Ascending aorta (tissue), 2 donors: Measurements from ENCODE around the gene KRT6A. TPM values are rescaled to one million over a fixed set of nuclear protein-coding genes. Genes with fewer than 3 reads are reported as not detected.
"Not testable (repeated sequence)": the region's sequence is repeated elsewhere in the genome, so short reads cannot be mapped to it uniquely, and the experiment has no call there.

Experiments used
- DNase-seq, 2 donors: peaks; one replicate each; pipeline ENCODE4 v3.0.0-alpha.2; 2019; ENCODE audit warnings: low spot score in 2 of 2
- H3K27ac ChIP-seq, 2 donors: fragments of 200-600 bp; sonication (generic); one replicate each; pipeline ENCODE4 v1.5.1; 2016 to 2017; ENCODE audit warnings: mild to moderate bottlenecking in 1 of 2
- H3K27me3 ChIP-seq: fragments of 200-600 bp; sonication (generic); one replicate; pipeline ENCODE4 v1.5.1; 2017
- H3K36me3 ChIP-seq, 2 donors: fragments of 200-600 bp; sonication (generic); one replicate each; pipeline ENCODE4 v1.5.1; 2016
- H3K4me1 ChIP-seq, 2 donors: fragments of 200-600 bp; sonication (generic); one replicate each; pipeline ENCODE4 v1.5.1; 2016 to 2017; ENCODE audit warnings: mild to moderate bottlenecking in 1 of 2
- H3K4me3 ChIP-seq, 2 donors: fragments of 200-600 bp; sonication (generic); one replicate each; pipeline ENCODE4 v1.5.1; 2016 to 2017; ENCODE audit warnings: mild to moderate bottlenecking in 1 of 2
- H3K9me3 ChIP-seq, 2 donors: fragments of 200-600 bp; sonication (generic); one replicate each; pipeline ENCODE4 v1.5.1; 2016
- CTCF ChIP-seq, 3 experiments: fragments of 200-600 bp in 2 of 3; fragments of 450-650 bp in 1 of 3; sonication (generic) in 2 of 3; IDR thresholded peaks; one replicate each; pipeline ENCODE4 v1.5.1; 2016 to 2019; ENCODE audit warnings: antibody characterized with exemption in 3 of 3, mild to moderate bottlenecking in 1 of 3, moderate library complexity in 1 of 3
- intact Hi-C: fragments of 100-400 bp; cut with DNase I; formaldehyde crosslinking; loops from one replicate; pipeline ENCODE4 v1.15.1; 2023
- total RNA-seq: library from RNA; depleted of rRNA; stranded (reverse); fragments of >200 nt; gene quantifications from one replicate; pipeline ENCODE4 v1.1.0, GENCODE V29; 2016

The KRT6A gene
- total RNA-seq, 1 donor from 2014 or later, result 3.4 TPM

- no peaks in the 10 kb centered on the region for H3K4me1 ChIP-seq
- intact Hi-C loops, result no loop called here
- H3K4me3 ChIP-seq, result no peak overlapping the region
- no peak for DNase-seq
- peaks cover 4% of the 10 kb centered on the region for H3K27me3 ChIP-seq
- no peaks in the 10 kb centered on the region for H3K9me3 ChIP-seq
- no peak overlapping the region for H3K27ac ChIP-seq
- TF ChIP-seq CTCF (IDR thresholded peaks at IDR 0.05), result no peak
- H3K36me3 ChIP-seq, result no peaks in the 10 kb centered on the region
Observed at GRCh38 chr12:52495389-52495788, 2.3 kb upstream of the KRT6A start.

- H3K4me3 ChIP-seq, result no peak overlapping the region
- TF ChIP-seq CTCF (IDR thresholded peaks at IDR 0.05), result no peak
- no peak for DNase-seq
- intact Hi-C loops, result no loop called here
- no peaks in the 10 kb centered on the region for H3K9me3 ChIP-seq
- no peaks in the 10 kb centered on the region for H3K4me1 ChIP-seq
- peaks cover 4% of the 10 kb centered on the region for H3K27me3 ChIP-seq
- H3K36me3 ChIP-seq, result no peaks in the 10 kb centered on the region
- no peak overlapping the region for H3K27ac ChIP-seq
Observed at GRCh38 chr12:52494518-52494917, 1.5 kb upstream of the KRT6A start.

- no peaks in the 10 kb centered on the region for H3K9me3 ChIP-seq
- intact Hi-C loops, result no loop called here
- H3K36me3 ChIP-seq, result no peaks in the 10 kb centered on the region
- TF ChIP-seq CTCF (IDR thresholded peaks at IDR 0.05), result no peak
- H3K27me3 ChIP-seq, result peaks cover 4% of the 10 kb centered on the region
- no peak overlapping the region for H3K4me3 ChIP-seq
- no peak overlapping the region for H3K27ac ChIP-seq
- H3K4me1 ChIP-seq, result no peaks in the 10 kb centered on the region
- DNase-seq, result no peak
Observed at GRCh38 chr12:52494100-52494499, 1.0 kb upstream of the KRT6A start.

- intact Hi-C loops, H3K4me1 ChIP-seq, H3K36me3 ChIP-seq, H3K4me3 ChIP-seq, H3K9me3 ChIP-seq, H3K27ac ChIP-seq, H3K27me3 ChIP-seq, DNase-seq: not testable (repeated sequence)
Observed at GRCh38 chr12:52492405-52492804, 652 bp downstream of the KRT6A start.

- H3K4me3 ChIP-seq, DNase-seq, H3K27me3 ChIP-seq, intact Hi-C loops, H3K36me3 ChIP-seq, H3K9me3 ChIP-seq, H3K4me1 ChIP-seq, H3K27ac ChIP-seq: not testable (repeated sequence)
Observed at GRCh38 chr12:52491495-52491894, 1.6 kb downstream of the KRT6A start.

GRCh38 chr12:52488736-52489135, 4.3 kb downstream of the KRT6A start:
- DNase-seq, result no peak
- H3K4me3 ChIP-seq, result no peak overlapping the region
- intact Hi-C loops, result no loop called here
- no peaks in the 10 kb centered on the region for H3K27me3 ChIP-seq
- H3K9me3 ChIP-seq, result no peaks in the 10 kb centered on the region
- no peaks in the 10 kb centered on the region for H3K4me1 ChIP-seq
- TF ChIP-seq CTCF (IDR thresholded peaks at IDR 0.05), result no peak
- H3K27ac ChIP-seq, result no peak overlapping the region
- no peaks in the 10 kb centered on the region for H3K36me3 ChIP-seq

- H3K27ac ChIP-seq, DNase-seq, H3K9me3 ChIP-seq, H3K4me1 ChIP-seq, H3K27me3 ChIP-seq, H3K36me3 ChIP-seq, H3K4me3 ChIP-seq, intact Hi-C loops: not testable (repeated sequence)
Observed at GRCh38 chr12:52487744-52488443, 5.2 kb downstream of the KRT6A start.
